ENCODE data around the gene BAIAP3.

Gene BAIAP3

DNA sequence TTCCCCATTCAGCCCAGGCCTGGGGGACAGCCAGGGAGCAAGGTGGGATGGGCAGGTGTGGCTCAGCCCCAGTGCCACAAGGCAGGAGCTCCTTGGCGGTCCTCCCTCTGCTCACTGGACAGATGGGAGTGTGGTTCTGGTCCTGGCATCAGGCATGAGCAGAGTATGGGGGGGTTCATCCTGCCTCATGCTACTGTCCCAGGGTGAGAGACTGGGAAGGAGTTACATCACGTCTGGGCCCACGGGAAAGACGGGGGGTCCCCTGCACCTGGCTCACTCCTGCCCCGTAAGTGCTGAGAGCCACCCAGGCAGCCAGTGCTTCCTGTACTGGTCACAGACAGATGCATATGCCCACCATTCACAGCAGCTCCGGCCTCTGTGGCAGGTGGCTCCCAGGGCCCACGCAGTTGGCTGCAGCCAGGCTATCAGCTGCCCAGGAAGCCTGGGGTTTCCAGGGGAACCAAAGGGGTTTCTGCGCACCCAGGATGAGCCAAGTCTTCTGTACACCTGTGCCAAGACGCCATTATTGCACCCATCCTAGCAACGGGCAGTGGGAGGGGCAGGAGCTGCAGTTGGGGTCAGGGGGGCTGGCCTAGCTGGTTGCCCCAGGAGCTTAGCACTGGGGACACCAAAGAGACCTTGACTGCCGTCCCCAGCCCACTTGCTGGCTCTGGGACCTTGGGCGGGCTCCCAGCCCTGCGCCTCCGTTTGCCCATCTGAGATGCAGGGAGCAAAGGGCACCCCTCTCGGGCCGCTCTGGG, 1.9 kb downstream of the BAIAP3 start:
- Mint-ChIP-seq H3K27me3 (peaks cover 0 to 15% of the 10 kb centered on the region in 2 donors), H3K36me3 (ENCODE audit: insufficient read depth) (peaks cover 14% of the 10 kb centered on the region), H3K4me1 (ENCODE audit: low read depth in 2 of 2) (peaks cover 14 to 24% of the 10 kb centered on the region in 2 donors), H3K9me3 (no peaks in the 10 kb centered on the region), H3K27ac (peak overlapping the region; percentile 28 to 53), H3K4me3 (peak overlapping the region; percentile 50 to 56)
- ATAC-seq (replicated peaks) (no peak), DNase-seq (no peak)

DNA sequence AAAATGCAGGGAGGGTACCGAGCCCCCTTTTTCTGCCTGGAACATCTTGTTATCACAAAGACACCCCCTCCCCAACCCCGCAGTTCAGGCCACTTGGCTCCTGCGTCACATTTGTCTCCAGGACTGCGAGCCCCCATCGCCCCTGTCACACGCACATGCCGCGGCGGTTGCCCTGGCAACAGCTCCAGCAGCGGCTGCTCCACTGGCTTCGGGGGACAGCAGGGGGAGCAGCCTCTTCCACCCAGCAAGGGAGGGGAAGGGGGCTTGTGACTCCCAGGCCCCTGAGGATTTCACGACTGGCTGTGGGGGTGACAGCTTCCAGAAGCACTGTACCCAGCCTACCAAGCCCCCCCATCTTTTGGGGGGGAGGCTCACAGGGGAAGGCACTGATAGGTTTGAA, 2.6 kb downstream of the BAIAP3 start:
- peaks cover 14% of the 10 kb centered on the region for H3K36me3 Mint-ChIP-seq (ENCODE audit: insufficient read depth)
- ATAC-seq (replicated peaks) (no peak), DNase-seq (no peak)
- H3K4me1 Mint-ChIP-seq (ENCODE audit: low read depth in 2 of 2), result peaks cover 14 to 27% of the 10 kb centered on the region in 2 donors
- H3K27ac Mint-ChIP-seq, result peak overlapping the region; percentile 16 to 53
- no peak overlapping the region for H3K4me3 Mint-ChIP-seq
- H3K27me3 Mint-ChIP-seq, result peaks cover 0 to 15% of the 10 kb centered on the region in 2 donors
- H3K9me3 Mint-ChIP-seq, result no peaks in the 10 kb centered on the region

DNA sequence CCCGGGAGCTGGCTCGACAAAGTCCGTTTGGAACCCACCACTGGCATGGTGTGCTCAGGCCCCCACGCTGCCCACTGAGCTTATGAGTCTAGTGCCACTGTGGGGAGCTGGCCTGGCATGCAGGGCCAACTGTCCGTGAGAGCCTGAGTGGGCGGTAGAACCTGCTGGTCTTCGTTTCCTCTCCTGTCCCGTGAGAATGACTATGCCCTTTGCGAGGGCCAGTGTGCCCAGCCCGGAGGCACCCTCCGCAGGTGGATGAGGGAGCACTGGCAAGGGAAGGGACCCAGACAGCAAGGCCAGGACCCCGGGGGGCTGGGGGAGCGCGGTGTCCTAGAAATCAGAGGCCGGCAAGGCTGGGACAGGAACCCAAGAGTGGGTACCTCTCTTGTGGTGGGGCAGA, 3.2 kb downstream of the BAIAP3 start:
- peak overlapping the region in 1 of 2 donors; percentile 53 for H3K27ac Mint-ChIP-seq
- peaks cover 0 to 15% of the 10 kb centered on the region in 2 donors for H3K27me3 Mint-ChIP-seq
- H3K4me1 Mint-ChIP-seq (ENCODE audit: low read depth in 2 of 2), result peaks cover 9 to 22% of the 10 kb centered on the region in 2 donors
- no peaks in the 10 kb centered on the region for H3K9me3 Mint-ChIP-seq
- ATAC-seq (replicated peaks) (no peak), DNase-seq (no peak)
- peak overlapping the region in 1 of 2 donors; percentile 29 for H3K4me3 Mint-ChIP-seq
- H3K36me3 Mint-ChIP-seq (ENCODE audit: insufficient read depth), result peaks cover 11% of the 10 kb centered on the region

DNA sequence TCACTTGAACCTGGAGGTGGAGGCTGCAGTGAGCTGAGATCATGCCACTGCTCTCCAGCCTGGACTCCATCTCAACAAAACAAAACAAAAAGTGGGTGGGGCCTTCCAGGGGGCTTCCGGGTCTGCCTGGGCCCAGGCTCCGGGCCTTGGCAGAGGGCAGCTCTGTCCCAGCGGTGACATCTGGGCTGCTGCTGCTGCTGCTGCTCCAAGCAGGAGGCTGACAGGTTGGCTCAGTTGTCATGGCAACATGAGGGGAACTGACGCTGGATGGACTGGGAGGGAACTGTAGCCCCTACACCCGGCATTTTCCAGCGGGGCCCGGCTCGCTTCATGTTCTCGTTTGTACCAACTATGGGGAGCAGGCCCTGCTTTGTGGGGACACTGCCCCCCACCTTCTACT, 4.0 kb downstream of the BAIAP3 start:
- Mint-ChIP-seq H3K4me3 (no peak overlapping the region), H3K36me3 (ENCODE audit: insufficient read depth) (peaks cover 11% of the 10 kb centered on the region), H3K27ac (no peak overlapping the region), H3K27me3 (peaks cover 0 to 11% of the 10 kb centered on the region in 2 donors), H3K4me1 (ENCODE audit: low read depth in 2 of 2) (peaks cover 8 to 17% of the 10 kb centered on the region in 2 donors), H3K9me3 (no peaks in the 10 kb centered on the region)
- DNase-seq, result no peak
- ATAC-seq (replicated peaks), result no peak

DNA sequence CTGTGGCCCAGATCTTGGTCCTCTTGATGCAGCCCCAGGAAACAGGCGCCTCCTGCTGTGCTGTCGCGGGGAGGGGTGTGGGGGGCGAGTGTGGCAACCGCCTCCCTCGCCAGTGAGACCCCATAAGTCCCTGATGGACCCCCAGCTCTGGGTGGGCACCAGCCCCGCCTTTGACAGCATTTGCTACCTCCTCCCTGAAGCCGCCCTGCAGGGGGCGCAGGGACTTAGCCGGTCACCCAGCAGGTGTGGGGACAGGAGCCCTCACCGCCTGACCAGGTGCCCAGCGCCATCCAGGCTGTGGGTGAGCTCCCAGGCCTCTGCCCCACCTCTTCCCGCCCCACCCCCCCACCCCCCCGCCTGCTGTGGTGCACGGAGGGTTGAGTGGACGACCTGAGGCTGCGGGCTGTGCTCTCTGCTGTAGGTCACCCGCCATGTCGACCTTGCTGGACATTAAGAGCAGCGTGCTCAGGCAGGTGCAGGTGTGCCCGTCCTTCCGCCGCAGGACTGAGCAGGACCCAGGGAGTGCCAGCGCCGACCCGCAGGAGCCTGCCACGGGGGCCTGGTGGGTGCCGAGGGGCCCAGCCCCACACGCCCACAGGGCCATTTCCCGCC, 4.8 kb downstream of the BAIAP3 start:
- Mint-ChIP-seq H3K4me3 (no peak overlapping the region), H3K4me1 (ENCODE audit: low read depth in 2 of 2) (peaks cover 12 to 20% of the 10 kb centered on the region in 2 donors)

DNA sequence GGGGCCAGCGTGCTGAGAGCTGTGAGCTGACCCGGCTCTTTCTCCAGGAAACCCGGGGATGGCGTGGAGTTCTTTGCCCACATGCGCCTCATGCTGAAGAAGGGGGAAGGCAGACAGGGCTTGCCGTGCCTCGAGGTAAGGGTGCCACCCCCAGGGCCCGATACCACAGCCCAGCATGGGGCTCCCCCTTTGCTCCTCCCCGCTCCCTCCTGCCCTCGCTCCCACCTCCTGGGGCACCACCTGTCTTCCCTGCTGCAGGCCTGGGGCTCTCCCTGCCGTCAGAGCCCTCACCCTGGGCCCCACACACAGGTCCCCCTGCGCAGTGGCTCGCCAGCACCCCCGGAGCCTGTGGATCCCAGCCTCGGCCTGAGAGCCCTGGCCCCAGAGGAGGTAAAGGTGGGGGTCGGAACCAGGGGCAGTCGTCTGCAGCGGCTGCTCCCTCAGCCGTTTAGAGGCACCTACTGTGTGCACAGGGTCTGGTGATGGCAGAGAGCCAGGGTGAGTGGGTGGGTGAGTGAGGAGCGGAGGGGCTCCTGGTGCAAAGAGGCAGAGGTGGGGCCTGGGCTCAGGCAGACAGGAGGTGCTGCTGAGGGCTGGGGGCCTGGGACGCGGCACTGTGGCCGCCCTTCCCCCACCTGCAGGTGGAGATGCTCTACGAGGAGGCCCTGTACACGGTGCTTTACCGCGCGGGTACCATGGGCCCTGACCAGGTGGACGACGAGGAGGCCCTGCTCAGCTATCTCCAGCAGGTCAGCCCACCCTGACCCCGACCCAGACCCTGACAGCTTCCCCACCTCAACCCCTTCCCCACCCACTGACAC, 5.6 kb downstream of the BAIAP3 start:
- ATAC-seq (replicated peaks), result no peak
- no peak overlapping the region for H3K4me3 Mint-ChIP-seq

More for the DNA sequence above, 4.8 kb downstream of the BAIAP3 start:
- Mint-ChIP-seq H3K27ac (no peak overlapping the region), H3K9me3 (no peaks in the 10 kb centered on the region), H3K27me3 (peaks cover 0 to 8% of the 10 kb centered on the region in 2 donors), H3K36me3 (ENCODE audit: insufficient read depth) (peaks cover 11% of the 10 kb centered on the region)
- ATAC-seq (replicated peaks) (no peak), DNase-seq (no peak)

DNA sequence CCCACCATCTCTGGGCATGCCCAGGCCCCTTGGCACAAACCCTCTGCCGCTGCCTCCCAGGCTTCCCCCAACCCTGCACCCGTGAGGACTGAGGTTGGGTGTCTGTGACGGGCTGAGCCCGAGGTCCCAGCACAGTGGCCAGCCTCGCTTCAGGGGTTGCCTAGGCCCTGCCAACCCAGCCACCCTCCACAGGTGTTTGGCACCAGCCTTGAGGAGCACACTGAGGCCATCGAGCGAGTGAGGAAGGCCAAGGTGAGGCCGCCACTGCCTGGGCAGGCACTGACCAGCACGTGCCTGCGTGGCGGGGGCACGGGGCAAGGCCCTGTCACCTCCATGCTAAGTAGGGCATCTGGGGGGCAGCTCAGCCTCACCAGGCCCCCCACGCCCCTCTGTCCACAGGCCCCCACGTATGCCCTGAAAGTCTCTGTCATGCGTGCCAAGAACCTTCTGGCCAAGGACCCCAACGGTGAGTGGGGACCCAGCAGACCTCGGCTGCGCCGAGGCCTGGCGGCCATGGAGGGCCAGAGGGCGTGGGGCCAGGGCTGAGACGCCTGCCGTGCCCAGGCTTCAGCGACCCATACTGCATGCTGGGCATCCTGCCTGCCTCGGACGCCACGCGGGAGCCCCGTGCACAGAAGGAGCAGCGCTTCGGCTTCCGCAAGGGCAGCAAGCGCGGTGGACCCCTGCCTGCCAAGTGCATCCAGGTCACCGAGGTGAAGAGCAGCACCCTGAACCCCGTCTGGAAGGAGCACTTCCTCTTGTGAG, 7.5 kb downstream of the BAIAP3 start:
- H3K4me1 Mint-ChIP-seq (ENCODE audit: low read depth in 2 of 2), result peaks cover 14 to 16% of the 10 kb centered on the region in 2 donors
- H3K36me3 Mint-ChIP-seq (ENCODE audit: insufficient read depth), result peaks cover 8% of the 10 kb centered on the region
- H3K4me3 Mint-ChIP-seq, result no peak overlapping the region
- H3K27ac Mint-ChIP-seq, result no peak overlapping the region
- H3K27me3 Mint-ChIP-seq, result no peaks in the 10 kb centered on the region
- ATAC-seq (replicated peaks) (no peak), DNase-seq (no peak)
- H3K9me3 Mint-ChIP-seq, result no peaks in the 10 kb centered on the region

More for the DNA sequence above, 5.6 kb downstream of the BAIAP3 start:
- Mint-ChIP-seq H3K36me3 (ENCODE audit: insufficient read depth) (peaks cover 11% of the 10 kb centered on the region), H3K27me3 (peaks cover 0 to 8% of the 10 kb centered on the region in 2 donors), H3K27ac (no peak overlapping the region), H3K4me1 (ENCODE audit: low read depth in 2 of 2) (peaks cover 14 to 24% of the 10 kb centered on the region in 2 donors), H3K9me3 (no peaks in the 10 kb centered on the region)
- DNase-seq, result no peak

DNA sequence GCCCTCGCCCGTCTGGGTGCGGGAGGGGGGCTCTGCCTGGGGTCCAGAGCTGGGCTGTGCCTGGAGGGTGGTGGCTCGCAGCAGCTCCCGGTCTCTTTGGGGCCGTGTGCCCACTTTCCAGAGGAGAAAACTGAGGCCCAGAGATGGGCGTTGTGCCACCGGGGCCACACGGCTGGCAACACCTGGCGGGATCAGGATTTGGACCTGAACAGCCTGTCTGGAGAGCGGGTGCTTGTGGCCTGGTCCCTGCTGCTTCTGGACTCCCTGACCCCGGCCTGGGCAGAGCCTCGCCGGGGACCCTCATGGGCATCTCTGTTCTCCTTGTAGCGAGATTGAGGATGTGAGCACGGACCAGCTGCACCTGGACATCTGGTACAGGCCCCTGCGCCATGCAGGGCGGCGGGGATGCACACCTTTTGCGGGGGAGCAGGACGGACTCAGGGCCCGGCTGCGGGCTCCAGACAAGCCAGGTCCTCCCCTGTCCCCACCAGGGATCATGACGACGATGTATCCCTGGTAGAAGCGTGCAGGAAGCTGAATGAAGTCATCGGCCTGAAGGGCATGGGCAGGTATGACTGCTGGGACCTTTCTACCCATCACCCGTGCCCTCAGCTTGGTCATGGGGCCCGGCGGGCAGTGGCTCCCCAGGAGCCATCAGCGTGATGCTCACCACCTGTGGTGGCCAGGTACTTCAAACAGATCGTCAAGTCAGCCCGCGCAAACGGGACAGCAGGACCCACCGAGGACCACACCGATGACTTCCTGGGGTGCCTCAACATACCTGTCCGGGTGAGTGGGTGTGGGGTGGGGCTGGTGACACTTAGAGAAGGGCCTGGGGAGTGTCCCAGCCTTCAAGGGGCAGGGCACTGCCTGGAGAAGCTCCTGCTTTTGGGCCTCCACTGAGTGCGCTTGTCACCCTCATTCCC, 8.3 kb downstream of the BAIAP3 start:
- ATAC-seq (replicated peaks) (no peak), DNase-seq (no peak)
- Mint-ChIP-seq H3K4me3 (peak overlapping the region; percentile 78 to 80), H3K4me1 (ENCODE audit: low read depth in 2 of 2) (peaks cover 14 to 16% of the 10 kb centered on the region in 2 donors), H3K9me3 (no peaks in the 10 kb centered on the region), H3K27me3 (no peaks in the 10 kb centered on the region), H3K27ac (peak overlapping the region in 1 of 2 donors; percentile 84), H3K36me3 (ENCODE audit: insufficient read depth) (peaks cover 3% of the 10 kb centered on the region)

DNA sequence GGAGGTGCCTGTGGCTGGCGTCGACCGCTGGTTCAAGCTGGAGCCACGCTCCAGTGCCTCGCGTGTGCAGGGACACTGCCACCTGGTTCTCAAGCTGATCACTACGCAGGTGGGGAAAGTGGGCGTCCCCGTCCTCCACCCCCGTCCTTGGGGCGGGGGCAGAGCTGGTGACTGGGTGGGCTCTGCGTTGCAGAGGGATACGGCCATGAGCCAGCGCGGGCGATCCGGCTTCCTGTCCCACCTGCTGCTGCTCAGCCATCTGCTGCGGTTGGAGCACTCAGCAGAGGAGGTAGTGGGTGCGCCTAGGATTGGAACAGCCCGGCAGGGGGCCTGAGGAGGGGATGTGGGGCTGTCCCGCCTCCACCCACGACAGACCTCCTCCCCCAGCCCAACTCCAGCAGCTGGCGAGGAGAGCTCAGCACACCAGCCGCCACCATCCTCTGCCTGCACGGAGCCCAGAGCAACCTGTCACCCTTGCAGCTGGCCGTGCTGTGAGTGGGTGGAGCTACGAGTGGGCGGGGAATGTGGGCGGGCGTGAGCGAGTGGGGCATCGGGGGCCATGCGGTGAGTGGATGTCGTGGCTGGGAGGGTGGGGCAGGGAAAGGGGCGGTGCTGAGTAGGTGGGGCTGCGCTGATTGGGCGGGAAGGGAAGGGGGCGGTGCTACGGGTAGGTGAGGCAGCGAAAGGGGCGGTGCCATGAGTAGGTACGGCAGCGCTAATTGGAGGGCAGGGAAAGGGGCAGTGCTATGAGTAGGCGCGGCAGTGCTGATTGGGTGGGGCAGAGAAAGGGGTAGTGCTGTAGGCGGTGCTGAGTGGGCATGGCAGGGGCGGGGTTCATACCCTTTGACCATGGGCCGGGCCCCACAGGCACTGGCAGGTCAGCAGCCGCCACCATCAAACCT, 9.3 kb downstream of the BAIAP3 start:
- ATAC-seq (replicated peaks) (peak; percentile 84), DNase-seq (peak; percentile 94 to 97 (median 96))
- peaks cover 14 to 16% of the 10 kb centered on the region in 2 donors for H3K4me1 Mint-ChIP-seq (ENCODE audit: low read depth in 2 of 2)
- H3K36me3 Mint-ChIP-seq (ENCODE audit: insufficient read depth), result peaks cover 5% of the 10 kb centered on the region
- H3K27ac Mint-ChIP-seq, result peak overlapping the region in 1 of 2 donors; percentile 84
- peak overlapping the region; percentile 78 to 80 for H3K4me3 Mint-ChIP-seq
- H3K9me3 Mint-ChIP-seq, result no peaks in the 10 kb centered on the region
- H3K27me3 Mint-ChIP-seq, result no peaks in the 10 kb centered on the region

DNA sequence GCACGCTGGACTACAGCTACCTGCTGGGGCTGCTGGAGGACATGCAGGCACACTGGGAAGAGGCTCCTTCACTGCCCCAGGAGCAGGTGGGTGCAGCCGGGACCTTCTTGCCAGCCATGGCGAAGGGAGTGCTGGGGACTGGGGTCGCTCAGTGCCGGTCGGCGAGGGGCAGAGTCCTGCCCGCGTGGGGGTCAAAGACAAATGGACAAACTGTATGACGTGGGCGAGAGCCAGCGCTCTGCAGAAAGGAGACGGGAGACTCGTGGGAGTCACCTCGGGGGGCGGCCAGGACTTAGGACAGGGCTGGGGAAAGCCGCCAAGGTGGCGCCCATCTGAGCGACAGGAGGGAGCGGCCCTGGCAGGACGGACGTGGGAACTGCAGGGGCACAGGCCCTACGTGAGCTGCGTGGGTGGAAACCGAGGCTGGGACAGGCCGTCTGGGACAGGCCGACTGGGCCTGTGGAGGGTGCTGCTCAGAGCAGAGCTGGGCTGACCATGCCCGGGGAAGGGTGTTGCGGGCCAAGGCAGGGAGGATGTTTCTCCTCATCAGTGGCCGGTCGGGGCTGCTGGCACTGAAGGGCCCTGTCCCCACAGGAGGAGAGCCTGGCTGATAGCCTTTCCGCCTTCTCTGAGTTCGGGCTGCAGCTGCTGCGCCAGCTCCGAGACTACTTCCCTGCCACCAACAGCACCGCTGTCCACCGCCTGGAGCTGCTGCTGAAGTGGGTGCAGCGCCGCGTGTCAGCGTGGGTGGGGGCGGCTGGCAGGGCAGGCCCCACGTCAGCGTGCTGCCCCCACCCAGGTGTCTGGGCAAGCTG, 10.2 kb downstream of the BAIAP3 start:
- peaks cover 14 to 16% of the 10 kb centered on the region in 2 donors for H3K4me1 Mint-ChIP-seq (ENCODE audit: low read depth in 2 of 2)
- H3K27me3 Mint-ChIP-seq, result no peaks in the 10 kb centered on the region
- peaks cover 7% of the 10 kb centered on the region for H3K36me3 Mint-ChIP-seq (ENCODE audit: insufficient read depth)
- H3K9me3 Mint-ChIP-seq, result no peaks in the 10 kb centered on the region
- ATAC-seq (replicated peaks), result no peak
- H3K27ac Mint-ChIP-seq, result peak overlapping the region in 1 of 2 donors; percentile 84
- H3K4me3 Mint-ChIP-seq, result peak overlapping the region; percentile 78 to 80
- DNase-seq, result no peak

DNA sequence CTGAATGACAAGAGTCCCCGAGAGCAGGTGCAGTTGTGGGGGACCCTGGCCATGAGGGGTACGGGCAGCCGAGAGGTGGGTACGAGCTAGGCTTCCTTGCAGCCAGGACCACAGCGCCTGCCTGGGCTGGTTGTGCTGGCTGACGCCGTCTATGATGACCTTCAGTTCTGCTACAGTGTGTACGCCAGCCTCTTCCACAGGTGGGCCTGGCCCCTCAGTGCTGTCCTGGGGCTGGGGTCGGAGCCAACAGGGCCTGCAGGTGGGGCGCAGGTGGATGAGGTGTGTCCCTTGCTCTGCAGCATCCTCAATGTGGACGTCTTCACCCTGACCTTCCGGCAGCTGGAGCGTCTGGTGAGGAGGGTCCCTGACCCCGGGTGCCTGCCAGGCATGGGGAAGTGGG, 11.1 kb downstream of the BAIAP3 start:
- Mint-ChIP-seq H3K36me3 (ENCODE audit: insufficient read depth) (peaks cover 16% of the 10 kb centered on the region), H3K27ac (peak overlapping the region in 1 of 2 donors; percentile 66)

More for the DNA sequence above, 11.1 kb downstream of the BAIAP3 start:
- Mint-ChIP-seq H3K4me3 (no peak overlapping the region), H3K4me1 (ENCODE audit: low read depth in 2 of 2) (peaks cover 14 to 16% of the 10 kb centered on the region in 2 donors), H3K27me3 (no peaks in the 10 kb centered on the region), H3K9me3 (no peaks in the 10 kb centered on the region)
- DNase-seq (no peak), ATAC-seq (replicated peaks) (no peak)
